Femur (tissue), 1 donor: ENCODE results near the gene ZFP64.
"Not testable (repeated sequence)": the region's sequence is repeated elsewhere in the genome, so short reads cannot be mapped to it uniquely, and the experiment has no call there.

ENCODE experiments used
- DNase-seq: peaks from one replicate; pipeline ENCODE4 v3.0.0-alpha.2; 2017

The ZFP64 gene

GRCh38 chr20:52153896-52154295 lies 37.7 kb downstream of the ZFP64 start:
- no peak for DNase-seq

DNA sequence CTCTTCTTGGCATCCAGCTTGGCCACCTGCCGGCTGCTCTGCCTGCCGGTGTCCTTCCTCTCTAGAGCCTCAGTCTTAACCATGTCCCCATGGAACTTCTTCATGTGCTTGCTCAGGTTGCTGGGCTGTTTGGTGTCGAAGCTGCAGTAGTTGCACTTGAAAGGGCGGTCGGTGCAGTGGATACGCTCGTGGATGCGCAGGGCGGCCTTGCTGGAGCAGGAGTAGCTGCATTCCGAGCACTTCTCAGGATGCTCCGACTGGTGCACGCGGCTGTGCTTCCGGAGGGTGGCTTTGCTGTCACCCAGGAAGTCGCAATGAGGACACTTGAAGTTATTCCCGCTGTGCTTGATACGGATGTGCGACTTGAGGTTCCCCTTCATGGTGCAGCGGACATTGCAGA lies 38.7 kb downstream of the ZFP64 start:
- DNase-seq = no peak

- no peak for DNase-seq
These were observed 39.2 kb downstream of the ZFP64 start for GRCh38 chr20:52152416-52152815.

GRCh38 chr20:52150440-52151258 lies 40.9 kb downstream of the ZFP64 start:
- DNase-seq = no peak

- DNase-seq = no peak
These were observed 46.0 kb downstream of the ZFP64 start for GRCh38 chr20:52145587-52145986.

DNA sequence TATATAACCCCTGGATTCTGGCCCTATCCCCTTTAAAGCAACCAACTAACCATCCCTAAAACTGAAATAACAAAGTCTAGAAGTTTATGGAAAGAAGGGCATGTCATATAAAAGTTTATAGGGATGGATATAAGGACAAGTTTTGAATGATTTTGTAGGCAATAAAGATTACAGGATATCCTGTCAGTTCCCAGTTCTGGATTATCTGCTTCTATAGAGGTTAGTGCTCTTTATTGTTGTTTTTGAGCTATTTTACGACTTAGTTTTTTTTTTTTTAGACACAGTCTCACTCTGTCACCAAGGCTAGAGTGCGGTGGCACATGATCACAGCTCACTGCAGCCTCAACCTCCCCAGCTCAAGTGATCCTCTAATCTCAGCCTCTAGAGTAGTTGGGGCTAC lies 48.3 kb downstream of the ZFP64 start:
- DNase-seq = no peak

GRCh38 chr20:52142757-52143156 lies 48.8 kb downstream of the ZFP64 start:
- no peak for DNase-seq

DNA sequence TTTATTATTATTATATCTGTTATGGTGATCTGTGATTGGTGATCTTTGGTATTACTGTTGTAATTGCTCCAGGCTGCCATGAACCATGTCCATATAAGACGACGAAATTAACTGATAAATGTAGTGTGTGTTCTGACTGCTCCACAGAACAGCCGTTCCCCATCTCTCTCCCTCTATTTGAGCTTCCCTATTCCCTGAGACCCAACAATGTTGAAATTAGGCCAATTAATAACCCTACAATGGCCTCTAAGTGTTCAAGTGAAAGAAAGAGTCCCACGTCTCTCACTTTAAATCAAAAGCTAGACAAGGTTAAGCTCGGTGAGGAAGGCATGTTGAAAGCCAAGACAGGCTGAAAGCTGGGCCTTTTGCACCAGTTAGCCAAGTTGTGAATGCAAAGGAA lies 51.6 kb downstream of the ZFP64 start:
- DNase-seq = no peak

DNA sequence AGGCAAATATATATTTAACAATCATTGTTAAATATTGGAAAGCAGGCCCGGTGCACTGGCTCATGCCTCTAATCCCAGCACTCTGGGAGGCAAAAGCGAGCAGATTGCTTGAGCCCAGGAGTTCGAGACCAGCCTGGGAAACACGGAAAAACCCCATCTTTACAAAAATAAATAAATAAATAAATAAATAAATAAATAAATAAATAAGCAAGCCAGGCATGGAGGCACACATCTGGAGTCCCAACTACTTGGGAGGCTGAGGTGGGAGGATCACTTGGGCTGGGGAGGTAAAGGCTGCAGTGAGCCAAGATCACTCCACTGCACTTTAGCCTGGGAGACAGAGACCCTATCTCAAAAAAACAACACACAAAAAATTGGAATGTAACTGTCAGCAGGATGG lies 53.7 kb downstream of the ZFP64 start:
- no peak for DNase-seq

DNA sequence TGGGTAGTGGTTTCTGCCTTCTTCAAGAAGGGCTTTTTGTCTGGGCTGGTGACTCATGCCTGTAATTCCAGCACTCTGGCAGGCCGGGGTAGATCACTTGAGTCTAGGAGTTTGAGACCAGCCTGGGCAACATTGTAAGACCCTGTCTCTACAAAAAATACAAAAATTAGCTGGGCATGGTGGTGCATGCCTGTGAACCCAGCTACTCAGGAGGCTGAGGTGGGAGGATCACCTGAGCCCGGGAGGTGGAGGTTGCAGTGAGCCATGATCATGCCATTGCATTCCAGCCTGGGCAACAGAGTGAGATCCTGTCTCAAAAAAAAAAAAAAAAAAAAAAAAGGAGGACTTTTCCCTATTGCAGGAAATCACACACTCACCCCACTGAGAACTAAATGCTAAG lies 57.9 kb downstream of the ZFP64 start:
- not testable (repeated sequence) for DNase-seq

GRCh38 chr20:52132337-52132736 lies 59.2 kb downstream of the ZFP64 start:
- DNase-seq = no peak

DNA sequence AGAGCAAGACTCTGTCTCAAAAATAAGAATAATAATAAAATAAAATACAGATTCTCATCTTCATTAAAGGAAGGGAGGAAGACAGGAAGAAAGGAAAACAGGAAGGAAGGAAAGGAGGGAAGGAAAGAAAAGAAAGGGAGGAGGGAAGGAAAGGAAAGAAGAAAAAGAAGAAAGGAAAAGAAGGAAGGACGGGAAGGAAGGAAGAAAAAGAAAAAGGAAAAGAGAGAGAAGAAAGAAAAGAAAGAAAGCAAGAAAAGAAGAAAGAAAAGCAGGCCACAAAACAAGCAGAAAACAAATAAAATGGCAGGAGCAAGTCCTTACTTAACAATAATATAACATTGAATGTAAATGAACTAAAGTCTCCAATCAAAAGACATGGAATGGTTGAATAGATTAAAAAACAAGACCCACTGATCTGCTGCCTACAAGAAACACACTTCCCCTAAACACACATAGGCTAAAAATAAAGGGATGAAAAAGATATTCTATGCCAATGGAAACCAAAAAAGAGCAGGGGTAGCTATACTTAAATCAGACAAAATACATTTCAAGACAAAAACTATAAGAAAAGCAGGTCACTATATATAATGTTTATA lies 60.4 kb downstream of the ZFP64 start:
- no peak for DNase-seq

DNA sequence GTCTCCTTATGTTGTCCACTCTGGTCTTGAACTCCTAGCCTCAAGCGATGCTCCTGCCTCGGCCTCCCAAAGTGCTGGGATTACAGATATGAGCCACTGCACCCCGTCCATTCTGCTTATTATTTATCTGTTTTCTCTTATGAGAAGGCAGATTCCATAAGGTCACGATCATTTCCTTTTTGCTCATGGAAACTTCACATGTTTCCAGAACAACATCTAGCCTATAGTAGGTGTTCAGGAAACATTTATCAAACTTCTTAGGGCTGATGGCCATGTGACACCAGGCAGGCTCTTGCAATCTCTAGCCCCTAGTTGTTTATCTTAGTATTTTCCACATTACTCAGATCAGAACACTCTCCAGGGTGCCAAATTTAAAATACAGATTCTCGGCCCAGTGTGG lies 61.2 kb downstream of the ZFP64 start:
- DNase-seq = no peak

DNA sequence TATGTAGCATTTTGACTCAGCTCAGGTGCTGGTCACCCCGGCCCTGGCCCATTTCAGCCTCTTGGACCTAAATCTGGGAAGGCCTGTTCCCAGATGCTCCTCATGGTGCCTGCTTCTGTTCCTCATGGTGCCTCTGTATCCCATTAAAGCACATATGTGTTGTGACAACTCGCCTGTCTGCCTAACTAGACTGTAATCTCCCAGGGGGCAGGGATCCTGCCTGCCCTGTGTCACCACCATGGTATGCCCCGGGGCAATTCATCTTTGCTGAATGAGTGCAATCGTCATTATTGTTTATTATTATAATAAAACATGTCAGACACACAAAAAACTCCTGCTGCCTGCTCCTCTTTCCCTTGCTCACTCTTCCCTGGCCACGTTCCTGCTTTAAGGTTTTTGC lies 62.0 kb downstream of the ZFP64 start:
- no peak for DNase-seq

- no peak for DNase-seq
These were observed 64.3 kb downstream of the ZFP64 start for GRCh38 chr20:52127309-52127708.

DNA sequence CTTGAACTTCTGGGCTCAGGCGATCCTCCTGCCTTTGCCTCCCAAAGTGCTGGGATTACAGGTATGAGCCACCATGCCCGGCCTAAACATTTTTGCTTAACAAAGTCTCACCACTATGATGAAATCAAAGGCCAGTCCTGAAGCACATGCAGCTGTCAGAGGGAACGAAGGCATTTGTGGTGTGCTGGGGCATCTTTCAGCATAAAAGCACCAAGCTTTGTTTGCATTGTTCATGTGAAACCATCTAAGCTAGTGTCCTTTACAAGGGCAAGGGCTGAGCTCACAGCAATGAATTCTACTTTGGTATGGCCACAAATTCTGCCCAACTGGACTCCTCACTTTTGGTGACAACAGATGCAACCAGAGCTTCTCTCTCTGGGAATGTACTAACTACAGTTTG lies 66.8 kb downstream of the ZFP64 start:
- DNase-seq = no peak

GRCh38 chr20:52118696-52119095 lies 72.9 kb downstream of the ZFP64 start:
- no peak for DNase-seq

GRCh38 chr20:52118016-52118623 lies 73.5 kb downstream of the ZFP64 start:
- no peak for DNase-seq

- DNase-seq = no peak
These were observed 81.1 kb downstream of the ZFP64 start for GRCh38 chr20:52110456-52110855.

DNA sequence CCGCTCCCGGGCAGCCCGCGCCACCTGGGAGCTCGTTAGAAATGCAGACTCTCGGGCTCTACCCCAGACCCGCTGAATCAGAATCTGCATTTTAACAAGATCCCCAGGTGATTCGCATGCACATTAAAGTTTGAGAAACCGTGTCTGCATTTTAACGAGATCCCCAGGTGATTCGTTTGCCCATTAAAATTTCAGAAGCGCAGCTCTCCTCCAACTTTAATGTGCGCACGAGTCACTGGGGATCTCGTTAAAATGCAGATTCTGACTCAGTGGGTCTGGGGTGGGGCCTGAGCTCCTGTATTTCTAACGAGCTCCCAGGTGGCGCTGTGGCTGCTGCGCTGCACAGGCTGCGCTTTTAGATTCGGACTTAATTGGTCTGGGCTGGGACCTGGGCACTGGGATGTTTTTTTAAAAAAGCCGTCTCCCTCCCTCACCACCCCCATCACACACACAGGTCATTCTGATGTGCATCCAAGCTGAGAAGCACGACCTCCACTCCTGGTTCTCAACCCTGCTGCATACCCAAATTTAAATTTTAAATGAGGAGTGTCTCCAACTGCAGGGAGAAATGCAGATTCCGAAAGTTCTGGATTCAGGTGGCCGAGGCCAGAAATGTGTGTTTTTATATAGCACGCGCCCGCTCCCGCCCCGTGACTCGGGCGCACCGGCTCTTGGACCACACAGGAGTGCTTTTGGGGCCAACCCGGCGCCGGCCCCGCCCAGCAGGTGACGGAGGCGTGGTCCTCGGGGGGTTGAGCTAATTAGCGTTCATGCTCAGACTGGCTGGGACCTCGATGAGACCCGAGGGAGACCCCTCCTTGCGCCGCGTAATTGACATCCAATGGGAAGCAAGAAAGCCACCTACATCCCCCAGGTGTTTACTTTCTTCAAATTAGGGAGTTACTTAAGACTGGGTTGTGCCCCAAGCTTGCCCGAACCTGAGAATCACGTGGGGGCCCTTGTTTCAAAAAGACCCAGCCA lies 85.8 kb downstream of the ZFP64 start:
- peak; percentile 39 for DNase-seq

- peak; percentile 54 for DNase-seq
These were observed 86.8 kb downstream of the ZFP64 start for GRCh38 chr20:52104546-52105441.
